GM12878 (cell line): Measurements from ENCODE around the gene TAS1R2. TPM values are rescaled to one million over a fixed set of nuclear protein-coding genes. Genes with fewer than 3 reads are reported as not detected.

ENCODE experiments used
- ATAC-seq: fragments of 200-7000 bp; cut with Tn5 transposase; 3 replicates; pipeline ENCODE4 v1.9.1; 2020; ENCODE audit warnings: mild to moderate bottlenecking, moderate library complexity
- BruUV-seq: library from RNA; stranded (reverse); fragments of 400-500 nt; replicated peaks from 2 replicates; lab custom pipeline; 2021; lab: Mats Ljungman, UMichigan
- CTCF ChIA-PET: fragments of 300-600 bp; sonication (Branson Sonifier 250); formaldehyde crosslinking; extraction: SDS; loops from one replicate; lab custom pipeline; 2021; ENCODE audit warnings: inconsistent platforms; lab: Yijun Ruan, JAX
- POLR2A ChIA-PET: fragments of 350-600 bp; formaldehyde crosslinking; extraction: SDS; loops from one replicate; lab custom pipeline; 2021; ENCODE audit warnings: inconsistent platforms; lab: Charles Lee
- RAD21 ChIA-PET: fragments of 300-600 bp; sonication (Branson Sonifier 250); formaldehyde crosslinking; loops from one replicate; lab custom pipeline; 2023; ENCODE audit warnings: antibody characterized with exemption; ENCODE audit not compliant: unreplicated experiment; lab: Charles Lee
- SMC1A ChIA-PET: fragments of 300-600 bp; sonication (Branson Sonifier 250); formaldehyde crosslinking; loops from one replicate; lab custom pipeline; 2023; ENCODE audit not compliant: unreplicated experiment, uncharacterized antibody; lab: Charles Lee
- DNase-seq: peaks from one replicate; pipeline ENCODE4 v3.0.0-alpha.2; 2011; ENCODE audit warnings: low read depth, low spot score
- FAIRE-seq: peaks from 3 replicates; lab custom pipeline; 2011; peaks lifted over from hg19 to GRCh38; lab: Jason Lieb, UNC
- H2AFZ ChIP-seq: 2 replicates; pipeline ENCODE4 v1.6.0; 2011; ENCODE audit warnings: low read depth, low read length, control low read depth; ENCODE audit not compliant: control insufficient read depth
- H3K27ac ChIP-seq: 2 replicates; pipeline ENCODE4 v1.5.1; 2011; ENCODE audit warnings: control low read depth; ENCODE audit not compliant: control insufficient read depth, insufficient read depth
- H3K27me3 ChIP-seq, 2 experiments: replicated peaks in 1 of 2; 2 replicates each; pipeline versions ENCODE4 v1.6.0 to v1.6.1; 2011; ENCODE audit warnings: low read length in 1 of 2; ENCODE audit not compliant: control insufficient read depth in 2 of 2, insufficient read depth in 2 of 2
- H3K36me3 ChIP-seq, 2 experiments: 2 replicates each; pipeline ENCODE4 v1.5.1; 2011; ENCODE audit warnings: low read length in 1 of 2; ENCODE audit not compliant: control insufficient read depth in 2 of 2, insufficient read depth in 2 of 2
- H3K4me1 ChIP-seq: 2 replicates; pipeline ENCODE4 v1.6.1; 2011; ENCODE audit warnings: mild to moderate bottlenecking, low read length, moderate library complexity, mixed read lengths; ENCODE audit not compliant: control insufficient read depth, insufficient read depth
- H3K4me2 ChIP-seq: 2 replicates; pipeline ENCODE4 v1.6.0; 2011; ENCODE audit warnings: control low read depth; ENCODE audit not compliant: control insufficient read depth, insufficient read depth
- H3K4me3 ChIP-seq: fragments of 200-600 bp; sonication (generic); 2 replicates; pipeline ENCODE4 v1.5.1; 2016
- H3K79me2 ChIP-seq: 2 replicates; pipeline ENCODE4 v1.6.0; 2011; ENCODE audit warnings: low read length; ENCODE audit not compliant: control insufficient read depth, insufficient read depth
- H3K9ac ChIP-seq: 2 replicates; pipeline ENCODE4 v1.8.0; 2011; ENCODE audit warnings: low read length, control low read depth, mixed read lengths; ENCODE audit not compliant: control insufficient read depth, insufficient read depth
- H3K9me3 ChIP-seq: replicated peaks from 3 replicates; pipeline ENCODE4 v1.5.1; 2011; ENCODE audit warnings: mild to moderate bottlenecking, low read length; ENCODE audit not compliant: control insufficient read depth, insufficient read depth
- H4K20me1 ChIP-seq: 2 replicates; pipeline ENCODE4 v1.6.0; 2011; ENCODE audit not compliant: control insufficient read depth, insufficient read depth
- CHD2 ChIP-seq: IDR thresholded peaks from 2 replicates; pipeline ENCODE4 v1.6.1; 2011; ENCODE audit warnings: low read depth, low read length, improper control_type of control experiment, borderline replicate concordance
- ETV6 ChIP-seq, 2 experiments: fragments of 450-650 bp in 1 of 2; IDR thresholded peaks in 1 of 2; conservative IDR thresholded peaks in 1 of 2; 2 replicates each; pipeline ENCODE4 v1.6.1; 2014; ENCODE audit warnings: antibody characterized with exemption in 1 of 2, borderline replicate concordance in 1 of 2, low read depth in 1 of 2, mild to moderate bottlenecking in 1 of 2, moderate library complexity in 1 of 2
- HCFC1 ChIP-seq: fragments of 150-350 bp; IDR thresholded peaks from 2 replicates; pipeline ENCODE4 v1.6.1; 2014; ENCODE audit warnings: low read length
- KDM1A ChIP-seq: fragments of 200-600 bp; sonication (generic); IDR thresholded peaks from 2 replicates; pipeline ENCODE4 v1.6.1; 2016; ENCODE audit warnings: borderline replicate concordance
- NBN ChIP-seq: fragments of 450-650 bp; IDR thresholded peaks from 2 replicates; pipeline ENCODE4 v1.6.1; 2016
- SMC3 ChIP-seq: IDR thresholded peaks from 2 replicates; pipeline ENCODE4 v1.6.1; 2011; ENCODE audit warnings: low read length, improper control_type of control experiment, borderline replicate concordance
- WRNIP1 ChIP-seq: IDR thresholded peaks from 2 replicates; pipeline ENCODE4 v1.6.1; 2011; ENCODE audit warnings: low read depth, low read length, improper control_type of control experiment, borderline replicate concordance
- ZNF207 ChIP-seq: fragments of 450-650 bp; IDR thresholded peaks from 2 replicates; pipeline ENCODE4 v1.6.1; 2014; ENCODE audit warnings: antibody characterized with exemption, mild to moderate bottlenecking, borderline replicate concordance
- ZNF384 ChIP-seq: IDR thresholded peaks from 2 replicates; pipeline ENCODE4 v1.6.1; 2012; ENCODE audit warnings: low read depth, mild to moderate bottlenecking, low read length, improper control_type of control experiment, borderline replicate concordance
- WGBS: methylation state at CpG from one replicate; pipeline ENCODE4 v1.1.6; 2016; ENCODE audit warnings: low lambda C conversion rate; ENCODE audit not compliant: insufficient replicate concordance, insufficient coverage; ENCODE audit errors: missing lambda C conversion rate; 5-methylcytosine and 5-hydroxymethylcytosine counted together
- in situ Hi-C: fragments of 300-500 bp; cut with MboI; formaldehyde crosslinking; loops from 9 replicates; pipeline ENCODE4 v1.14.3; 2018; ENCODE audit warnings: mixed read lengths
- intact Hi-C: fragments of 100-400 bp; cut with micrococcal nuclease; formaldehyde crosslinking; loops from one replicate; pipeline ENCODE4 v1.14.2; 2022; ENCODE audit not compliant: unreplicated experiment
- polyA plus RNA-seq, 11 experiments: library from polyadenylated mRNA; depleted of rRNA in 4 of 11; unstranded in 6 of 11; stranded (reverse) in 5 of 11; fragments of >200 nt; fragmentation: Nextera tagmentation in 4 of 11; fragmentation: Illumina TruSeq in 1 of 11; extraction: Ambion mirVana in 4 of 11; extraction: Trizol in 1 of 11; gene quantifications; 1 replicate in 1 of 11; 2 replicates in 10 of 11; pipeline versions ENCODE4 v1.2.1 to v1.2.3, GENCODE V29; 2011 to 2016; ENCODE audit warnings: inconsistent platforms in 2 of 11, missing spikeins in 2 of 11, low read depth in 1 of 11
- total RNA-seq, 4 experiments: library from RNA; depleted of rRNA in 3 of 4; stranded (reverse); fragments of >200 nt in 3 of 4; fragmentation: Illumina TruSeq in 1 of 4; extraction: Trizol in 1 of 4; gene quantifications; 2 replicates each; pipeline versions ENCODE4 v1.2.1 to v1.2.3, GENCODE V29; 2013 to 2021
- TF ChIP-seq, protein P1 (sequence below): IDR thresholded peaks from 2 replicates; pipeline ENCODE4 v1.6.1; 2012; ENCODE audit warnings: low read depth, low read length, improper control_type of control experiment

TAS1R2 gene
- total and polyA plus RNA-seq, 10 of the 15 experiments (the other 5 are each of a cell fraction or from before 2014, with no cell fraction given), result not detected

DNA sequence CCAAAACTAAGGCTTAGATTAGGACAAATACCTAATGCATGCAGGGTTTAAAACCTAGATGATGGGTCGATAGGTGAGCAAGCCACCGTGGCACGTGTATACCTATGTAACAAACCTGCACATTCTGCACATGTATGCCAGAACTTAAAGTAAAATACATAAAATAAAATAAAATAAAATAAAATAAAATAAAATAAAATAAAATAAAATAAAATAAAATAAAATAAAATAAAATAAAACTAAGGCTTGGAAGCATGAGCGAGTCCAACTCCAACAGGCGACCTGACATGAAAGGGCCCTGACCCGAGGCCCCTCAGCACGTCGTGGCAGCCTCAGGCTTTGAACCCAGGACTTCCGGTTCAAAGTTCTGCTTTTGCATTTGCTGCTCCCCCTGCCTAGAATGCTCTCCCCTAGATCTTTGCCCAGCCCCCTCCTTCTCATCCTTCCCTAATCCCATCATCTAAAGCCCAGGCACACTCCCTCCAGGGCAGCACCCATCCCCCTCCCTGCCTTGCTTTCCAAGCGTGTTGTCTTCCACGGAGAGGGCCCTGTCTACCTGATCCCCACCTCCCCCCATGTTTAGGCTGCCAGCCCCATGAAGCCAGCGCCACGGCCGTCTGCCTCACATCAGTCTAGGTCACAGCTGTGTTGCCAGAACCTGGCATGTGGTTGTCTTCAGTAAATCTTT lies 64.3 kb downstream of the TAS1R2 start:
- SMC1A ChIA-PET, result no interaction called here
- WGBS, result 34% methylated on average over 14 of the region's 14 CpGs
- Histone ChIP-seq H3K4me3 (no peak overlapping the region), H3K9me3 (no peaks in the 10 kb centered on the region), H3K27ac (no peak overlapping the region), H4K20me1 (no peaks in the 10 kb centered on the region), H3K9ac (no peak overlapping the region), H2AFZ (no peak overlapping the region), H3K27me3 (peaks cover 0 to 4% of the 10 kb centered on the region in 2 experiments; a peak in 2 of 4 replicates), H3K36me3 (no peaks in the 10 kb centered on the region), H3K79me2 (no peaks in the 10 kb centered on the region), H3K4me1 (no peaks in the 10 kb centered on the region), H3K4me2 (no peak overlapping the region)
- RAD21 ChIA-PET, result no interaction called here
- FAIRE-seq (no peak), ATAC-seq (no peak), DNase-seq (no peak)
- intact Hi-C loops, result no loop called here
- POLR2A ChIA-PET, result no interaction called here
- CTCF ChIA-PET, result no interaction called here
- no TSS peak for BruUV-seq
- TF ChIP-seq KDM1A, result no peak
- no peak for TF ChIP-seq CHD2
- TF ChIP-seq NBN, result no peak
- TF ChIP-seq ZNF384, result no peak
- TF ChIP-seq, protein P1, sequence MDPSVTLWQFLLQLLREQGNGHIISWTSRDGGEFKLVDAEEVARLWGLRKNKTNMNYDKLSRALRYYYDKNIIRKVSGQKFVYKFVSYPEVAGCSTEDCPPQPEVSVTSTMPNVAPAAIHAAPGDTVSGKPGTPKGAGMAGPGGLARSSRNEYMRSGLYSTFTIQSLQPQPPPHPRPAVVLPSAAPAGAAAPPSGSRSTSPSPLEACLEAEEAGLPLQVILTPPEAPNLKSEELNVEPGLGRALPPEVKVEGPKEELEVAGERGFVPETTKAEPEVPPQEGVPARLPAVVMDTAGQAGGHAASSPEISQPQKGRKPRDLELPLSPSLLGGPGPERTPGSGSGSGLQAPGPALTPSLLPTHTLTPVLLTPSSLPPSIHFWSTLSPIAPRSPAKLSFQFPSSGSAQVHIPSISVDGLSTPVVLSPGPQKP, result no peak
- TF ChIP-seq HCFC1, result no peak
- in situ Hi-C loops, result no loop called here

DNA sequence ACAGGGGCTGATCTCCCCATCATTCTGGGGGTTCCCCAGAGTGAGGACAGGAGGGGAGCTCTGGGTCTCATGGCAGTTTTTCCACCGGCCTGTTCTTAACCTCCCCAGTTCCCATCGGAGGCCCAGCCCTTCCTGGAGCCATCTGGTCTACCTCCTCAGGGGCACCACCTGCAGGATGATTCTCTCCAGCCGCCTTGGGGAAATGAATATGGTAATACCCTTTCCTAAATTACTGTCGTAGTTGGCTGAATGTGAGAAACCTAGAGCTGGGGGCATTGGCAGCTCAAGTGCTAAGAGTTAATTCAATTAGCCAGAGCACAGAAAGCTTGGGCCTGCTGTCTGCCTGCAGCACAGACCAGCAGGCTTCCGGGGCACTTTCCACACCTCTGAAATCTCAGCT lies 64.9 kb downstream of the TAS1R2 start:
- TF ChIP-seq ETV6 (conservative IDR thresholded peaks at IDR 0.05 in 1 of 2, IDR thresholded peaks at IDR 0.05 in 1 of 2; ENCODE audit: borderline replicate concordance in 1 of 2, low read depth in 1 of 2) (no peak), SMC3 (no peak), WRNIP1 (no peak), ZNF207 (no peak)
- SMC1A ChIA-PET, result no interaction called here
- in situ Hi-C loops, result no loop called here
- Histone ChIP-seq H3K9me3 (no peaks in the 10 kb centered on the region), H3K79me2 (no peaks in the 10 kb centered on the region), H2AFZ (no peak overlapping the region), H3K4me3 (no peak overlapping the region), H4K20me1 (no peaks in the 10 kb centered on the region), H3K9ac (no peak overlapping the region), H3K4me2 (no peak overlapping the region), H3K4me1 (no peaks in the 10 kb centered on the region), H3K27me3 (peaks cover 0 to 4% of the 10 kb centered on the region in 2 experiments; a peak in 2 of 4 replicates), H3K36me3 (no peaks in the 10 kb centered on the region), H3K27ac (no peak overlapping the region)
- FAIRE-seq, result no peak
- no peak for ATAC-seq
- CTCF ChIA-PET, result no interaction called here
- no TSS peak for BruUV-seq
- 38% methylated on average over 5 of the region's 5 CpGs for WGBS
- DNase-seq, result no peak
- intact Hi-C loops, result no loop called here
- RAD21 ChIA-PET, result no interaction called here
- POLR2A ChIA-PET, result no interaction called here
